ENCODE data around the gene COIL. TPM values are rescaled to one million over a fixed set of nuclear protein-coding genes. Genes with fewer than 3 reads are reported as not detected.

Gene COIL
- total RNA-seq, 1 donor, result 7.8 TPM

GRCh38 chr17:56937687-56938086, 23.2 kb downstream of the COIL start:
- no peak for DNase-seq (ENCODE audit: low read depth in 2 of 3, low spot score in 2 of 3)

GRCh38 chr17:56936697-56937322, 24.0 kb downstream of the COIL start:
- DNase-seq (ENCODE audit: low read depth in 2 of 3, low spot score in 2 of 3), result no peak

- DNase-seq (ENCODE audit: low read depth in 2 of 3, low spot score in 2 of 3), result no peak
These were observed 25.4 kb downstream of the COIL start for GRCh38 chr17:56935461-56935860.

GRCh38 chr17:56934280-56934679, 26.6 kb downstream of the COIL start:
- DNase-seq (ENCODE audit: low read depth in 2 of 3, low spot score in 2 of 3), result no peak

- no peak for DNase-seq (ENCODE audit: low read depth in 2 of 3, low spot score in 2 of 3)
These were observed 27.0 kb downstream of the COIL start for GRCh38 chr17:56933868-56934267.

- DNase-seq (ENCODE audit: low read depth in 2 of 3, low spot score in 2 of 3), result no peak
These were observed 27.6 kb downstream of the COIL start for GRCh38 chr17:56933151-56933745.

- no peak for DNase-seq (ENCODE audit: low read depth in 2 of 3, low spot score in 2 of 3)
These were observed 30.0 kb downstream of the COIL start for GRCh38 chr17:56930739-56931337.

- no peak for DNase-seq (ENCODE audit: low read depth in 2 of 3, low spot score in 2 of 3)
These were observed 31.4 kb downstream of the COIL start for GRCh38 chr17:56929362-56929969.

GRCh38 chr17:56928586-56928985, 32.3 kb downstream of the COIL start:
- DNase-seq (ENCODE audit: low read depth in 2 of 3, low spot score in 2 of 3), result no peak

GRCh38 chr17:56926704-56927103, 34.1 kb downstream of the COIL start:
- no peak for DNase-seq (ENCODE audit: low read depth in 2 of 3, low spot score in 2 of 3)

- no peak for DNase-seq (ENCODE audit: low read depth in 2 of 3, low spot score in 2 of 3)
These were observed 34.6 kb downstream of the COIL start for GRCh38 chr17:56926270-56926669.

- DNase-seq (ENCODE audit: low read depth in 2 of 3, low spot score in 2 of 3), result no peak
These were observed 35.8 kb downstream of the COIL start for GRCh38 chr17:56925088-56925487.

GRCh38 chr17:56919717-56920116, 41.1 kb downstream of the COIL start:
- DNase-seq (ENCODE audit: low read depth in 2 of 3, low spot score in 2 of 3), result no peak

GRCh38 chr17:56918916-56919315, 41.9 kb downstream of the COIL start:
- DNase-seq (ENCODE audit: low read depth in 2 of 3, low spot score in 2 of 3), result no peak

GRCh38 chr17:56917559-56918296, 43.1 kb downstream of the COIL start:
- no peak for DNase-seq (ENCODE audit: low read depth in 2 of 3, low spot score in 2 of 3)

GRCh38 chr17:56914581-56915273, 46.1 kb downstream of the COIL start:
- DNase-seq (ENCODE audit: low read depth in 2 of 3, low spot score in 2 of 3), result no peak

GRCh38 chr17:56913867-56914580, 46.8 kb downstream of the COIL start, which contains the start of gene TRIM25:
Gene TRIM25 (minus strand): TSS chr17:56914049. CDS start chr17:56913988, 61 bp downstream.
- peak; percentile 86 to 95 (median 89) for DNase-seq (ENCODE audit: low read depth in 2 of 3, low spot score in 2 of 3)

- DNase-seq (ENCODE audit: low read depth in 2 of 3, low spot score in 2 of 3), result peak in 1 of 3 donors; percentile 11
These were observed 47.4 kb downstream of the COIL start for GRCh38 chr17:56913353-56913866.

GRCh38 chr17:56913000-56913311, 47.9 kb downstream of the COIL start:
- no peak for DNase-seq (ENCODE audit: low read depth in 2 of 3, low spot score in 2 of 3)
